Measurements from ENCODE around the gene ADGRB3.
"Not testable (repeated sequence)": the region's sequence is repeated elsewhere in the genome, so short reads cannot be mapped to it uniquely, and the experiment has no call there.

The ADGRB3 gene

GRCh38 chr6:68729377-68729903, 94.4 kb downstream of the ADGRB3 start:
- no peak overlapping the region for H3K4me3 ChIP-seq (ENCODE audit: low read depth, low read length)
- no peak for DNase-seq (ENCODE audit: low read depth)

- H3K4me3 ChIP-seq (ENCODE audit: low read depth, low read length): no peak overlapping the region
- no peak for DNase-seq (ENCODE audit: low read depth)
These were observed 95.4 kb downstream of the ADGRB3 start for GRCh38 chr6:68730291-68731054.

- no peak for DNase-seq (ENCODE audit: low read depth)
- no peak overlapping the region for H3K4me3 ChIP-seq (ENCODE audit: low read depth, low read length)
These were observed 97.3 kb downstream of the ADGRB3 start for GRCh38 chr6:68732423-68732822.

- no peak for DNase-seq (ENCODE audit: low read depth)
These were observed 100.8 kb downstream of the ADGRB3 start for GRCh38 chr6:68735866-68736265.

DNA sequence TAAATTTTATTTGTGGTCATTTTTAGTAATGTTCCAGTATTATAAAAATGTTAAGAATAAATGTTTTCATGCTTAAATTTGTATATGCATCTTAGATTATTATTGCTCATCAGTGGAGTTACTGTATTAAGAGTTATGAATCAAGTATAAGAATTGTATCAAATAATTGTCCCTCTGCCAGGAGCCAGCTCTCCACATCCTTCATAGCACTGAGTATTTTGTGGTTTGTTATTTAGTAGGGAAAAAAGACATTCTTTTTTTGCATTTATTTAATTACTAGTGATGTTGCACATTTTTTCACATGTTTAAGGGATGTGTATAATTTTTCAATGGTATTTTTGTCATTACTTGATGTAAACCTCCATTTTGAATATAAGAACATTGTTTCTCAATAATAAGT, 102.0 kb downstream of the ADGRB3 start:
- no peak for DNase-seq (ENCODE audit: low read depth)
- H3K4me3 ChIP-seq (ENCODE audit: low read depth, low read length): no peak overlapping the region

More at GRCh38 chr6:68735866-68736265, 100.8 kb downstream of the ADGRB3 start:
- no peak overlapping the region for H3K4me3 ChIP-seq (ENCODE audit: low read depth, low read length)

- no peak overlapping the region for H3K4me3 ChIP-seq (ENCODE audit: low read depth, low read length)
- DNase-seq (ENCODE audit: low read depth): no peak
These were observed 103.0 kb downstream of the ADGRB3 start for GRCh38 chr6:68738039-68738438.

GRCh38 chr6:68740828-68741500, 105.9 kb downstream of the ADGRB3 start:
- no peak overlapping the region for H3K4me3 ChIP-seq (ENCODE audit: low read depth, low read length)
- DNase-seq (ENCODE audit: low read depth): no peak

- no peak for DNase-seq (ENCODE audit: low read depth)
- no peak overlapping the region for H3K4me3 ChIP-seq (ENCODE audit: low read depth, low read length)
These were observed 106.7 kb downstream of the ADGRB3 start for GRCh38 chr6:68741501-68742386.

DNA sequence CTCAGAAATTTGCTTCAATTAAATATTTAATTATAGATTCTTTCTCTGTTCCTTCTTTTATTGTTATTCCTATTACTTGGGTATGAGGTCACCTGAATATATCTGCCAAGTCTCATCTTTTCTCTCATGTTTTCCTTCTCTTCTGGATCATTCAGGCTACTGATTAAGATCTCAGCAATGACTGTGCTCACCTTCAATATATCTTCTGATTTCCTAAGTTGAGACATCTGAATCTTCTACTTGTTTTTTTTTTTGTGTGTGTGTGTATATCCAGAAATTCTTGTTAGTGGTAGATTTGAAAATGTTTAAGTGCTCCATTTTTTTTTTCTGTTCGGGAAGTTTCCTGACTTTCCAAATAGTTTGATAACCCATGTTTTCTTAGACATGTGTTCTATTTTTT, 108.0 kb downstream of the ADGRB3 start:
- no peak for DNase-seq (ENCODE audit: low read depth)
- no peak overlapping the region for H3K4me3 ChIP-seq (ENCODE audit: low read depth, low read length)

DNA sequence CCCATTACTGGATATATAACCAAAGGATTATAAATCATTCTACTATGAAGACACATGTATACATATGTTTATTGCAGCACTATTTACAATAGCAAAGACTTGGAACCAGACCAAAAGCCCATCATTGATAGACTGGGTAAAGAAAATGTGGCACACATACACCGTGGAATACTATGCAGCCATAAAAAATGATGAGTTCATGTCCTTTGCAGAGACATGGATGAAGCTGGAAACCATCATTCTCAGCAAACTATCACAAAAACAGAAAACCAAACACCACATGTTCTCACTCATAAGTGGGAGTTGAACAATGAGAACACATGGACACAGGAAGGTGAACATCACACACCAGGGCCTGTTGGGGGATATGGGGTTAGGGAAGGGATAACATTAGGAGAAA, 109.3 kb downstream of the ADGRB3 start:
- not testable (repeated sequence) for H3K4me3 ChIP-seq (ENCODE audit: low read depth, low read length); DNase-seq (ENCODE audit: low read depth)

- DNase-seq (ENCODE audit: low read depth): no peak
- no peak overlapping the region for H3K4me3 ChIP-seq (ENCODE audit: low read depth, low read length)
These were observed 111.3 kb downstream of the ADGRB3 start for GRCh38 chr6:68746376-68746775.

GRCh38 chr6:68747110-68747790, 112.2 kb downstream of the ADGRB3 start:
- H3K4me3 ChIP-seq (ENCODE audit: low read depth, low read length): no peak overlapping the region
- no peak for DNase-seq (ENCODE audit: low read depth)

GRCh38 chr6:68747832-68748231, 112.8 kb downstream of the ADGRB3 start:
- DNase-seq (ENCODE audit: low read depth); H3K4me3 ChIP-seq (ENCODE audit: low read depth, low read length): not testable (repeated sequence)

GRCh38 chr6:68754681-68755213, 119.7 kb downstream of the ADGRB3 start:
- no peak overlapping the region for H3K4me3 ChIP-seq (ENCODE audit: low read depth, low read length)

GRCh38 chr6:68756454-68757375, 121.6 kb downstream of the ADGRB3 start:
- no peak for DNase-seq (ENCODE audit: low read depth)
- H3K4me3 ChIP-seq (ENCODE audit: low read depth, low read length): no peak overlapping the region

More at GRCh38 chr6:68754681-68755213, 119.7 kb downstream of the ADGRB3 start:
- DNase-seq (ENCODE audit: low read depth): no peak

DNA sequence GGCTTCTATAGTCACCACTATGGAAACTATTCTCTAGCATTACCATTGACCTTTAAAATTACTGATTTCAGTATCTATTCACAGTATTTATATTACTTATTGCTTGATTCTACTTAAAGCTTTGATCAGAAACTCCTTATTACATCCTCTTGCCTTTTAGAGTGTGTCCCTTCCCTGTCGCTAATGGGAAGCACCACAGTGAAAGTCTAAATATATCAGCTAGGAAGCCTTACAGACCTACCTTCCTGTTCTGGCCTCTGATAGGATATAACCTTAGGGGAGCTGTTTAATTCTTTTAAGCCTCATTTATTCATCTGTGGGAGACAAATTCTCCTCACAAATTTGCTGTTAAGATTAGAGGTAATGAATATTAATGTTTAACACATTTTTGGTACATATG, 122.7 kb downstream of the ADGRB3 start:
- H3K4me3 ChIP-seq (ENCODE audit: low read depth, low read length): no peak overlapping the region
- DNase-seq (ENCODE audit: low read depth): no peak

DNA sequence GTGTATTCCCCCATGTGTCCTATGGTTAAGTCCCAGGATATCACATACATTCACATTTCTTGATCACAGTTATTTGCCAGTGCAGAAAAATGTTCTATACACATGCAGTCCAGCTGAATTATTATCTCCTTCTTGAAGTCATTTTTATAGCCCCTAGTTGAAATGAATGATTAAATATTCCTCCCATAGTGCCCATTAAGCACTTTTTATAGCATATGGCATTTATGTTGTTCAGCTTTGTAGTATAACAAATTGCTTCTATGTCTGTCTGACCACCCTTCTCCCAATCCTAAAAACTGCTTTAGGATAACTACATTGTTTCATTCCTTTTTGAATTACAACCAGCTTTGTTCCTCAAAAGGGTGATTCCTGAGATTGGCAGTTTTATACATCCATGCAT, 123.5 kb downstream of the ADGRB3 start:
- DNase-seq (ENCODE audit: low read depth): no peak
- no peak overlapping the region for H3K4me3 ChIP-seq (ENCODE audit: low read depth, low read length)

- DNase-seq (ENCODE audit: low read depth): no peak
These were observed 125.4 kb downstream of the ADGRB3 start for GRCh38 chr6:68760485-68760884.

More at GRCh38 chr6:68760485-68760884, 125.4 kb downstream of the ADGRB3 start:
- no peak overlapping the region for H3K4me3 ChIP-seq (ENCODE audit: low read depth, low read length)
